Immature natural killer cell (primary cell): Measurements from ENCODE around the gene OSBPL3. TPM values are rescaled to one million over a fixed set of nuclear protein-coding genes. Genes with fewer than 3 reads are reported as not detected.

Experiments used
- DNase-seq, 3 donors: peaks; one replicate each; pipeline ENCODE4 v3.0.0; 2022; ENCODE audit warnings: mixed read lengths in 1 of 3
- H3K27ac Mint-ChIP-seq, 6 donors: one replicate each; pipeline ENCODE4 v1.8.0; 2020; ENCODE audit warnings: mixed read lengths in 6 of 6, mild to moderate bottlenecking in 5 of 6, inconsistent platforms in 4 of 6, moderate library complexity in 3 of 6
- H3K27me3 Mint-ChIP-seq, 3 donors: one replicate each; pipeline ENCODE4 v1.8.0; 2020 to 2021; ENCODE audit warnings: low read depth in 3 of 3, mild to moderate bottlenecking in 3 of 3, mixed read lengths in 3 of 3, moderate library complexity in 3 of 3, inconsistent platforms in 1 of 3
- H3K36me3 Mint-ChIP-seq, 3 donors: one replicate each; pipeline ENCODE4 v1.8.0; 2020; ENCODE audit warnings: mixed read lengths in 3 of 3, inconsistent platforms in 2 of 3, mild to moderate bottlenecking in 2 of 3
- H3K4me1 Mint-ChIP-seq, 2 donors: one replicate each; pipeline ENCODE4 v1.8.0; 2020; ENCODE audit warnings: inconsistent platforms in 2 of 2, mild to moderate bottlenecking in 2 of 2, mixed read lengths in 2 of 2, moderate library complexity in 1 of 2
- H3K4me3 Mint-ChIP-seq, 5 donors: one replicate each; pipeline ENCODE4 v1.8.0; 2020; ENCODE audit warnings: mild to moderate bottlenecking in 5 of 5, mixed read lengths in 5 of 5, inconsistent platforms in 3 of 5, moderate library complexity in 3 of 5
- H3K9me3 Mint-ChIP-seq, 6 donors: one replicate each; pipeline ENCODE4 v1.8.0; 2020; ENCODE audit warnings: mild to moderate bottlenecking in 6 of 6, mixed read lengths in 6 of 6, inconsistent platforms in 4 of 6, moderate library complexity in 3 of 6
- polyA plus RNA-seq, 3 donors: library from polyadenylated mRNA; unstranded; fragments of 300-500 nt; fragmentation: Illumina TruSeq; gene quantifications; one replicate each; pipeline ENCODE4 v1.2.3, GENCODE V29; 2021

Gene OSBPL3
- polyA plus RNA-seq, 3 donors from 2014 or later, result 6.4 to 20.0 (median 8.5) TPM

DNA sequence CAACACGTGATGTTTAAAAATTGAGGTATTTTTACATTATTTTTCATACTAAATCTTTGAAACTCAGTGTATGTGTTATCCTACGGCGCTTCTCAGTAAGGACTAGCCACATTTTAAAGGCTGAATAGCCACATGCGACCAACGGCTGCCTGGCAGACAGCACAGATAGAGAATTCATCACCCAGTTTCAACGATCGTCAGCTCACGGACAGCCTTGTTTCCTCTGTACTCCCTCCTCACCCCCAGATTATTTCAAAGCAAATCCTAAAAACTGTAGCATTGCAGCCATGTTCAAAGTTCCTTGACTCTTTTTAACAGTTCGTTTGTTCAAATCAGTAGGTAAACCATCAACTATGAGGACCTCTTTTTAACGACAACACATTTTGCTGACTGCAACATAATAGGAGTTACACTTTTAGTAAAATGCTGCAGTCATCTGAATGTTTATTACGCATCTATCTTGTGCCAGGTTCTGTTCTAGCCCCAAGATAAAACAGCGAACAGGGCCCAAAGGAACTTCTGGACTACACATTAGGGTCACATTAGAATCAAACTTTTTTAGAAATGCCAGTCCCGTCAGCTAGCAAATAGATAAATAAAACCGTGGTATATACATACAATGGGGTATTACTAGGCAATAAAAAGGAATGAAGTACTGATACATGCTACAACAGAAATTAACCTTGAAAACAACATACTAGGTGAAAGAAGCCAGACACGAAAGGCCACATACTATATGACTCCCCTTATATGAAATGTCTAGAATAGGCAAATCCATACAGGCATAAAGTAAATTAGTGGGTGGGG lies 5.7 kb downstream of the OSBPL3 start:
- Mint-ChIP-seq H3K36me3 (peaks cover 0 to 5% (median 0%) of the 10 kb centered on the region in 3 donors), H3K27ac (no peak overlapping the region), H3K9me3 (no peaks in the 10 kb centered on the region), H3K4me3 (no peak overlapping the region), H3K27me3 (peaks cover 0 to 3% (median 2%) of the 10 kb centered on the region in 3 donors), H3K4me1 (peaks cover 73 to 97% of the 10 kb centered on the region in 2 donors)
- DNase-seq, result no peak

DNA sequence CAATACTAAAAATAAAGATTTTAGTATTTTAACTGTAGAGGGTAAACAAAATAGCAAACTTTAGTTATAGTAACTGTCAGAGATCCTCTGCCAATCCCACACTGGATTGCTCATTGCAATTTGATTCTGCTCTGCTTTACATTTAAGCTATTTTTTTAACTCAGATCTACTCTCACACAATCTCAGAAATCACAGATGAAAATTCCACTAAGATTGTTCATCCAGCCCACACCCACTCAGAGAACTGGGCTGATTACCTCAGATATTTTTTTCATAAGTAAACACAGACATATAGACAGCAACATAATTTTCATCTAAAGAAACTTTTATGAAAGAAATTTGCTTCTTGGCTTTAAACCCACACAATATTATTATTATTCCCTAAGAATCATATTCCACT lies 7.0 kb downstream of the OSBPL3 start:
- peaks cover 60 to 90% of the 10 kb centered on the region in 2 donors for H3K4me1 Mint-ChIP-seq
- H3K27me3 Mint-ChIP-seq, result peaks cover 0 to 2% (median 0%) of the 10 kb centered on the region in 3 donors

DNA sequence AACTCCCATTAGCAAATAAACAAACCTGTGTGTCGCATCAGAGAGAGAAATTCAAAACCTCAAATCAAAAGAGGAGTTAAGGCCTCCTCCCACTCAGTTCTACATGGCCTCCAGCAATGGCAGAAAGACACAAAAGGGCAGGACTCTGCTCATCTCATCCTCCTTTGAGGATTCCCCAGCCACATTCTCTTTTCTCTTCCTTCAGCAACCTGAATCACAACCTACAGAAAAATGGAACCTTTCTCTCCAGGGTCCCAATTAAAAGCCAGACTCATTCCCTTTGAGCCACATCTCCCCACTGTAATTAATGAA lies 7.9 kb downstream of the OSBPL3 start:
- H3K27me3 Mint-ChIP-seq, result peaks cover 0 to 2% (median 0%) of the 10 kb centered on the region in 3 donors
- no peaks in the 10 kb centered on the region for H3K9me3 Mint-ChIP-seq
- peaks cover 63 to 93% of the 10 kb centered on the region in 2 donors for H3K4me1 Mint-ChIP-seq
- H3K4me3 Mint-ChIP-seq, result peak overlapping the region in 1 of 5 donors; percentile 44
- H3K36me3 Mint-ChIP-seq, result peaks cover 0 to 5% (median 0%) of the 10 kb centered on the region in 3 donors
- DNase-seq, result no peak
- H3K27ac Mint-ChIP-seq, result peak overlapping the region in 4 of 6 donors; percentile 34 to 79 (median 68)

More for the DNA sequence above, 7.0 kb downstream of the OSBPL3 start:
- no peak overlapping the region for H3K4me3 Mint-ChIP-seq
- H3K9me3 Mint-ChIP-seq, result no peaks in the 10 kb centered on the region
- H3K36me3 Mint-ChIP-seq, result peaks cover 0 to 5% (median 0%) of the 10 kb centered on the region in 3 donors
- DNase-seq, result no peak
- peak overlapping the region in 1 of 6 donors; percentile 42 for H3K27ac Mint-ChIP-seq

DNA sequence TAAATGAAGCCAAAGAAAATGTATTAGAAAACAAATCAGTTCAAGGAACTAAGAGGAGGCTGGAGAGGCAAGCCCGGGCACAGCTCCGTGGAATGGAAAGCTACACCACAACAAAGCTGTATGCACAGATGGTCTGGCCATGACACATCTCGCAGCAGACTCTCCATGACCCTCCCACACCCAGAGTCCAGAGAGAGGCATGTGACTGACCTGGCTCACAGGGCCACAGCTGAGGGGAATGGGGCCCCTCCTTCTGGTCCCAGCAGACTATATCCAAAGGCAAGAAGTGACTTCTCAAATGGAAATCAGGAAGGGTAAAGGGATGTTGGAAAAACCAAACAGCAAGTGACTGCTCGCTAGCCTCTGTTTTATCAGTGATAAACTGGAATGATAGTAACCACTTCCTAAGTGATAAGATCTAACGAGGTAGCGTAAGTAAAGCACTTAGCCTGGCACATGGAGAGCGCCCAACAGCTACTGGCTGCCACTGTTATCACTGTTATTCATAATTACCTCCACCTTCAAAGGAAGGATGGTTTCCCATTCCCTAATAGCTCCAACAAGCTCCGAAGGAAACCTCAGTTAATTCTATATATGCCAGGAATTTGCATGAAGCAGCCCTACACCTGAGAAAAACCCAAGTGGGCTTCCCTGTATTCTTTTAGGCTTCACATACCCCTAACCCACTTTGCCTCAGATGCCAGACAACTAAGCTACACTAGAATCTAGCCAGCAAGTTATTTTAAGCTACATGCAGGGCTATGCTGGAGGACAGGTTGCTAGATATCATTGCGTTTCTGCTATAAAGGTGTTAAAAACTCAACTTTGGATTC lies 8.4 kb downstream of the OSBPL3 start:
- Mint-ChIP-seq H3K4me3 (peak overlapping the region in 3 of 5 donors; percentile 3 to 51 (median 11)), H3K4me1 (peaks cover 63 to 93% of the 10 kb centered on the region in 2 donors)

GRCh38 chr7:24970676-24971075 lies 9.3 kb downstream of the OSBPL3 start:
- peak overlapping the region in 3 of 6 donors; percentile 22 to 59 (median 54) for H3K27ac Mint-ChIP-seq
- H3K27me3 Mint-ChIP-seq, result no peaks in the 10 kb centered on the region
- peak overlapping the region in 3 of 5 donors; percentile 3 to 51 (median 11) for H3K4me3 Mint-ChIP-seq
- H3K9me3 Mint-ChIP-seq, result no peaks in the 10 kb centered on the region
- H3K4me1 Mint-ChIP-seq, result peaks cover 63 to 93% of the 10 kb centered on the region in 2 donors
- DNase-seq, result no peak
- H3K36me3 Mint-ChIP-seq, result no peaks in the 10 kb centered on the region

More for the DNA sequence above, 8.4 kb downstream of the OSBPL3 start:
- peaks cover 0 to 5% (median 0%) of the 10 kb centered on the region in 3 donors for H3K36me3 Mint-ChIP-seq
- no peaks in the 10 kb centered on the region for H3K9me3 Mint-ChIP-seq
- peak overlapping the region in 4 of 6 donors; percentile 22 to 77 (median 57) for H3K27ac Mint-ChIP-seq
- no peaks in the 10 kb centered on the region for H3K27me3 Mint-ChIP-seq
- DNase-seq, result no peak

DNA sequence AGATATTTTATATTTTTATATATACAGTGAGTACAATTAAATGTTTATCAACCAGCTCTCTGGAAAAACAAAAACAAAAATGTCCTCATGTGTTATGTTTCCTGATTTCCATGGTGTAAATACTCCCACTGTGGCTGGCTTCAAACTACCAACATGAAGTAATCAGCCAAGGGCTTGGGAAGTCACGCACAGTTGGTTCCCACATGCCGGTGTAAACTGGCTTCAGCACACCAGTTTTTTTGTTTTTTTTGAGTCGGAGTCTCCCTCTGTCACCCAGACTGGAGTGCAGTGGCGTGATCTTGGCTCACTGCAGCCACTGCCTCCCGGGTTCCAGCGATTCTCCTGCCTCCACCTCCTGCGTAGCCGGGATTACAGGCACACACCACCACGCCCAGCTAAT lies 11.8 kb downstream of the OSBPL3 start:
- H3K36me3 Mint-ChIP-seq, result no peaks in the 10 kb centered on the region
- H3K27ac Mint-ChIP-seq, result no peak overlapping the region
- H3K27me3 Mint-ChIP-seq, result peaks cover 1 to 2% (median 2%) of the 10 kb centered on the region in 3 donors
- H3K4me1 Mint-ChIP-seq, result peaks cover 75 to 93% of the 10 kb centered on the region in 2 donors
- no peak for DNase-seq
- H3K9me3 Mint-ChIP-seq, result no peaks in the 10 kb centered on the region
- no peak overlapping the region for H3K4me3 Mint-ChIP-seq

DNA sequence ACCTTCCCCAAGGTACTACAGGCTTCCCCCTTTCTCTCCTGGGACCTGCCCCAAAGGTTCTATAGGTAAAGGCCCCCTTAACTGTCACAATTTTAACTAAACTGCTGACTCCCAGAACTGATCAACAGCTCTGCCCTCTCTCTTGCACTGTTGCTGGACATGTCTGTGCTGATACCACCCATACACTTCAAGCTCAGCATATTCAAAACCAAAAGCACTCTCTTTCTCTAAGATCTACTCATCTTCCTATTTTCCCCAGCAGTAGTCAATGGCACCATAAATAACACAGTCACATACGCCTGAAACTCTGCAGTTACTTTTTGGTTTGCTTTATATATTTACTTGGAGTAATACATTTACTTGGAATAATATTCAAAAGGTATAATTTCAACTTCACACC lies 12.3 kb downstream of the OSBPL3 start:
- peaks cover 2 to 4% (median 4%) of the 10 kb centered on the region in 3 donors for H3K27me3 Mint-ChIP-seq
- H3K4me3 Mint-ChIP-seq, result no peak overlapping the region
- no peak for DNase-seq
- H3K36me3 Mint-ChIP-seq, result no peaks in the 10 kb centered on the region
- H3K9me3 Mint-ChIP-seq, result no peaks in the 10 kb centered on the region
- H3K4me1 Mint-ChIP-seq, result peaks cover 77 to 93% of the 10 kb centered on the region in 2 donors
- peak overlapping the region in 5 of 6 donors; percentile 34 to 92 (median 63) for H3K27ac Mint-ChIP-seq

DNA sequence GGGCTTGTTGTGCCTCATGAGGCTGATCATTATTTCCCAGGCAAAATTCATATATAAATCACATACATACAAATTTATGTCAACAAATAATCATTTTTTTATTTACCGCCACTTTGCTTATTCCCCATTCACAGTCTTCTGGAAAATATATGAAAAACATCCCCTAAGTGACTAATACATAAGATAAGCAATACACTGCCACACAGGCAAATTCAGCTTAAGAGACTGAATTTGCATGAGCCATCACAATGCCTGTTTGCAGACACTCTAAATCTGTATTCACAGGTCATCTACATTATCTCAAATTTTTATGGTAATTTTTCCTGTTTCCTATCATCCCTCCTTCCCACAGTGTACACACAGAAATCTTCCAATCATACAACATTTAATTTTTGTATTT lies 13.2 kb downstream of the OSBPL3 start:
- H3K36me3 Mint-ChIP-seq, result no peaks in the 10 kb centered on the region
- H3K27ac Mint-ChIP-seq, result peak overlapping the region; percentile 56 to 92 (median 82)
- H3K4me1 Mint-ChIP-seq, result peaks cover 76 to 92% of the 10 kb centered on the region in 2 donors
- H3K9me3 Mint-ChIP-seq, result no peaks in the 10 kb centered on the region
- H3K4me3 Mint-ChIP-seq, result peak overlapping the region in 2 of 5 donors; percentile 29 to 37
- peaks cover 2 to 4% (median 4%) of the 10 kb centered on the region in 3 donors for H3K27me3 Mint-ChIP-seq
- DNase-seq, result no peak

DNA sequence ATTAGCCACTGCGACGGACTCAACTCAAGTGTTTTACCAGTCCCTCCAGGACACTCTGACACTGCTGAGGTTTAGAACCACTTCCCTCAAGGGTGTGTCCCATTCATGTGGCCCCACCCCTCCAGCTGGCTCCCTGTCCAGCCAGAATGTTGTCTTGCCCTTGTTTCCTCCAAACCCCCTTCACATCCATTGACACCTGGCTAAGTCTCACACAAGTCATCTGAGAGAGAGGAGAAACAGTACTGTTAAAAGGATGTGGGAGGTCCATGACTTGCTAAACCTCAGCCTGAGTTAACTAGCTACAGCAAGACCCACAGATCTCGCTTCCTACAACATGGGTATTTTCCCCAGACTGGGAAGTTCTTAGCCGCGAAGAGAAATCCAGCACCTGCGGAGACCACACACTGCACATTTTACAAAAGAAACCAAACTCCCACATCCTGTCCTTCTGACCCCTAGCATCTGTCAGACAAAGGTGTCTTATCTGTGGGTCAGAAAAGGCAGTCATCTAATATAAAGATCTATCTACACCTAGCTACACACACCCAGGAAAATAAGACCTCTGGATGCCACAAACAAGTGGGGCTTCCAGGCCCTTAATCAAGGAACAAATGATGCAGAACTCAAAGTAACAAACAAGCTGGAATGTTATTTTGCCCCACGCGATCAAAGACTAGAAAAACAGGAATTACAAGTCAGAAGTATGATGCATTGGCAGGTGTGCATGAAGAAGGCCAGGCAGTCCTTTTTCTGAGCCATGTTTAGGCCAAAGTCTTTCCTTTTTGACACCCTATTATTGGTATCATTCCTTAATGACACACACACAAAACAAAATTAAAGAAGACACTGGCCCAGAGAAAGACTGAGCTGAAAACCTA lies 13.9 kb downstream of the OSBPL3 start:
- Mint-ChIP-seq H3K27me3 (peaks cover 2 to 4% (median 4%) of the 10 kb centered on the region in 3 donors), H3K4me3 (peak overlapping the region; percentile 56 to 79 (median 63)), H3K9me3 (no peaks in the 10 kb centered on the region), H3K27ac (peak overlapping the region; percentile 56 to 92 (median 82)), H3K36me3 (no peaks in the 10 kb centered on the region), H3K4me1 (peaks cover 75 to 92% of the 10 kb centered on the region in 2 donors)
- DNase-seq, result peak; percentile 52 to 62 (median 57)

DNA sequence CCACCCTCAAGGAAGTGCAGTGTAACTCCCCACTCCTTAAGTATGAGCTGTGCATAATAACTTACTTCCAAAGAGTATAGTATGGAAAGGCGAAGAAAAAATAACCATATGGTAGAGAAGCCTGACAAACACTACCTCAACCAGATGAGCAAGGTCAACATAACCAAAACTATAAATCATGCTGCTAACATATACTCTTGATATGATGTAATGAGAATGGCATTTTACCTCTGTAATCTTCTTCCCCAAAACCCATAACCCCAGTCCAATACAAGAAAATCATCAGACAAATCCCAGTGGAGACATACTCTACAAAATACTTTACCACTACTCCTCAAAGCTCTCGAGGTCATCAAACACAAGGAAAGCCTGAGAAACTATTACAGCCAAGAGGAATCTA lies 15.8 kb downstream of the OSBPL3 start:
- H3K27ac Mint-ChIP-seq, result peak overlapping the region; percentile 2 to 71 (median 30)
- DNase-seq, result no peak
- peaks cover 2 to 5% (median 4%) of the 10 kb centered on the region in 3 donors for H3K27me3 Mint-ChIP-seq
- no peaks in the 10 kb centered on the region for H3K9me3 Mint-ChIP-seq
- H3K36me3 Mint-ChIP-seq, result no peaks in the 10 kb centered on the region
- H3K4me3 Mint-ChIP-seq, result peak overlapping the region in 2 of 5 donors; percentile 4 to 16
- H3K4me1 Mint-ChIP-seq, result peaks cover 78 to 92% of the 10 kb centered on the region in 2 donors

DNA sequence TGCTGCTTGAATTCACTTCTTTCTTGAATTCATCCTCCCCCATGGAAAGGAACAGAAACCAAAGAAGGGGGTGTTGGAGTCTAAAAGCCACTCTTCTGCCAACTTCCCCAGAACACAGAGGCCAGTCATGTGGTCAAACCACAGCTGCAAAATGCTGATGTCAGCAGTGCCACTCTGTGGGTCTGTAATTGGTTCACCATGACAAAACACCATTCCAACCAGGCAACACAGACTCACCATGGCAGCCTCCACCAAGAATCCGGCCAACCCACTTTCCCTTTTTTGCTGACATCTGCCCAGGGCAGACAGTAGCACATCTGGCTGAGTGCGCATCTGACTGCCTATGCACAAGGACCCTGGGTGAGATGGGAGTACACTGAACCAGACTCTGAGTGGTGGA lies 16.8 kb downstream of the OSBPL3 start:
- peak overlapping the region; percentile 0 to 46 (median 33) for H3K4me3 Mint-ChIP-seq
- peaks cover 88 to 98% of the 10 kb centered on the region in 2 donors for H3K4me1 Mint-ChIP-seq
- H3K36me3 Mint-ChIP-seq, result no peaks in the 10 kb centered on the region
- peak; percentile 51 to 58 (median 55) for DNase-seq
- no peaks in the 10 kb centered on the region for H3K9me3 Mint-ChIP-seq
- peaks cover 2 to 5% (median 4%) of the 10 kb centered on the region in 3 donors for H3K27me3 Mint-ChIP-seq
- peak overlapping the region; percentile 58 to 87 (median 76) for H3K27ac Mint-ChIP-seq

GRCh38 chr7:24962418-24962962 lies 17.5 kb downstream of the OSBPL3 start:
- Mint-ChIP-seq H3K4me1 (peaks cover 91 to 98% of the 10 kb centered on the region in 2 donors), H3K27ac (no peak overlapping the region), H3K9me3 (no peaks in the 10 kb centered on the region), H3K36me3 (no peaks in the 10 kb centered on the region), H3K4me3 (no peak overlapping the region), H3K27me3 (peaks cover 2 to 5% (median 4%) of the 10 kb centered on the region in 3 donors)
- DNase-seq, result no peak
